Epithelial cell of proximal tubule (primary cell): ENCODE measurements around the gene BICDL2. TPM values are rescaled to one million over a fixed set of nuclear protein-coding genes. Genes with fewer than 3 reads are reported as not detected.

Experiments
- DNase-seq: peaks from one replicate; pipeline ENCODE4 v3.0.0-alpha.2; 2011; ENCODE audit warnings: low read depth
- H3K4me3 ChIP-seq: 2 replicates; pipeline ENCODE4 v1.5.1; 2011; ENCODE audit warnings: low read depth, mild to moderate bottlenecking, low read length
- total RNA-seq: library from RNA; depleted of rRNA; stranded (reverse); fragments of >200 nt; gene quantifications from 2 replicates; pipeline ENCODE4 v1.2.3, GENCODE V29; 2015
- TF ChIP-seq, protein P1 (sequence below): conservative IDR thresholded peaks from 2 replicates; pipeline ENCODE4 v1.5.1; 2012; ENCODE audit warnings: low read depth, mild to moderate bottlenecking, low read length

Gene BICDL2
- total RNA-seq, 1 donor from 2014 or later = 4.6 TPM

DNA sequence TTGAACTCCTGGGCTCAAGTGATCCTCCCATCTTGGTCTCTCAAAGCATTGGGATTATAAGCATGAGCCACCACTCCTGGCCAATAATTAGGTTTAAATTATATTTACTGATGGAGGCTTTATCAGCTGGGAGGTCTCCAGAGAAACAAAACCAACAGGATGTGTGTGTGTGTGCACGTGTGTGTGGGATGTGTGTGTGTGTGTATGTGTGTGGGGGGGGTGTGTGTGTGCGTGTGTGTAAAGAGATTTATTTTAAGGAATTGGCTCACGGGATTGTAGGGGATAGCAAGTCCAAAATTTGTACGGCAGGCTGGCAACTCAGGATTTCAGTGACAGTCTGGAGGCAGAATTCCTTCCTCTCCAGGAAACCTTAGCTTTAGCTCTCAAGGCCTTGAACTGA is 14.3 kb upstream of the BICDL2 start:
- TF ChIP-seq, protein P1, sequence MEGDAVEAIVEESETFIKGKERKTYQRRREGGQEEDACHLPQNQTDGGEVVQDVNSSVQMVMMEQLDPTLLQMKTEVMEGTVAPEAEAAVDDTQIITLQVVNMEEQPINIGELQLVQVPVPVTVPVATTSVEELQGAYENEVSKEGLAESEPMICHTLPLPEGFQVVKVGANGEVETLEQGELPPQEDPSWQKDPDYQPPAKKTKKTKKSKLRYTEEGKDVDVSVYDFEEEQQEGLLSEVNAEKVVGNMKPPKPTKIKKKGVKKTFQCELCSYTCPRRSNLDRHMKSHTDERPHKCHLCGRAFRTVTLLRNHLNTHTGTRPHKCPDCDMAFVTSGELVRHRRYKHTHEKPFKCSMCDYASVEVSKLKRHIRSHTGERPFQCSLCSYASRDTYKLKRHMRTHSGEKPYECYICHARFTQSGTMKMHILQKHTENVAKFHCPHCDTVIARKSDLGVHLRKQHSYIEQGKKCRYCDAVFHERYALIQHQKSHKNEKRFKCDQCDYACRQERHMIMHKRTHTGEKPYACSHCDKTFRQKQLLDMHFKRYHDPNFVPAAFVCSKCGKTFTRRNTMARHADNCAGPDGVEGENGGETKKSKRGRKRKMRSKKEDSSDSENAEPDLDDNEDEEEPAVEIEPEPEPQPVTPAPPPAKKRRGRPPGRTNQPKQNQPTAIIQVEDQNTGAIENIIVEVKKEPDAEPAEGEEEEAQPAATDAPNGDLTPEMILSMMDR = no peak
- no peak for DNase-seq
- H3K4me3 ChIP-seq = no peak overlapping the region

DNA sequence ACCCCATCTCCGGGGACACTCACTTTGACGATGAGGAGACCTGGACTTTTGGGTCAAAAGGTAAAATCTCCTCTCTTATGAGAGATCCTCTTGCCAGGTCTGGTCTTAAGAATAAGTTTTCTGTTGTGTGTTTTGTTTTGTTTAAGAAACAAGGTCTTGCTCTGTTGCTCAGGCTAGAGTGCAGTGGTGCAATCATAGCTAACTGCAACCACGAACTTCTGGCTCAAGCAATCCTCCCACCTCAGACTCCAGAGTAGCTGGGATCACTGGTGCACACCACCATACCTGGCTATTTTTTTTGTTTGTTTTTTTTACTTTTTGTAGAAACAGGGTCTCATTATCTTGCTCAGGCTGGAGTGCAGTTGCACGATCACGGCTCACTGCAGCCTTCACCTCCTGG is 13.7 kb upstream of the BICDL2 start:
- no peak for DNase-seq
- TF ChIP-seq, protein P1 = no peak
- H3K4me3 ChIP-seq = no peak overlapping the region

DNA sequence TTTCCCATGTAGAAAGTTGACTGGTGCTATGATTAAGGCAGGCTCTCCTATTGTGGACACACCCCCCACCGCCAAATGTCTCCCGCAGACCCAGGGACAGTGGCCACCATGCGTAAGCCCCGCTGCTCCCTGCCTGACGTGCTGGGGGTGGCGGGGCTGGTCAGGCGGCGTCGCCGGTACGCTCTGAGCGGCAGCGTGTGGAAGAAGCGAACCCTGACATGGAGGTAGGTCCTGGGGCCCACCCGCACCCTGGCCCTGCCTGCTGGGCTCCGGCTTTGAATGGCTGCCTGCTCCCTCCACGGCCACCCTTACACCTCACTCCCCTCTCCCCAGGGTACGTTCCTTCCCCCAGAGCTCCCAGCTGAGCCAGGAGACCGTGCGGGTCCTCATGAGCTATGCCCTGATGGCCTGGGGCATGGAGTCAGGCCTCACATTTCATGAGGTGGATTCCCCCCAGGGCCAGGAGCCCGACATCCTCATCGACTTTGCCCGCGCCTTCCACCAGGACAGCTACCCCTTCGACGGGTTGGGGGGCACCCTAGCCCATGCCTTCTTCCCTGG is 13.3 kb upstream of the BICDL2 start:
- H3K4me3 ChIP-seq = no peak overlapping the region
- DNase-seq = no peak
- TF ChIP-seq, protein P1 = no peak

DNA sequence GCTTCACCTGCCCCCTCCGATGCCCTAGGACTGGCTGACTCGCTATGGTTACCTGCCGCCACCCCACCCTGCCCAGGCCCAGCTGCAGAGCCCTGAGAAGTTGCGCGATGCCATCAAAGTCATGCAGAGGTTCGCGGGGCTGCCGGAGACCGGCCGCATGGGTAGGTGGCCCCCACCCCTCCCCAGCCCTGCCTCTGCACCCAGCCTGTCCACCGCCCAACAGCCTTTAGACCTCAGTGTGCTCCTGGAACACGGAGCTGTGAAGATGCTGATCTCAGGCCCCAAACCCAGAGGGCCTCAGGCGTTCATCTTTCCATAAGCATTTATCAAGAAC is 10.6 kb upstream of the BICDL2 start:
- TF ChIP-seq, protein P1 = no peak
- DNase-seq = no peak
- no peak overlapping the region for H3K4me3 ChIP-seq

DNA sequence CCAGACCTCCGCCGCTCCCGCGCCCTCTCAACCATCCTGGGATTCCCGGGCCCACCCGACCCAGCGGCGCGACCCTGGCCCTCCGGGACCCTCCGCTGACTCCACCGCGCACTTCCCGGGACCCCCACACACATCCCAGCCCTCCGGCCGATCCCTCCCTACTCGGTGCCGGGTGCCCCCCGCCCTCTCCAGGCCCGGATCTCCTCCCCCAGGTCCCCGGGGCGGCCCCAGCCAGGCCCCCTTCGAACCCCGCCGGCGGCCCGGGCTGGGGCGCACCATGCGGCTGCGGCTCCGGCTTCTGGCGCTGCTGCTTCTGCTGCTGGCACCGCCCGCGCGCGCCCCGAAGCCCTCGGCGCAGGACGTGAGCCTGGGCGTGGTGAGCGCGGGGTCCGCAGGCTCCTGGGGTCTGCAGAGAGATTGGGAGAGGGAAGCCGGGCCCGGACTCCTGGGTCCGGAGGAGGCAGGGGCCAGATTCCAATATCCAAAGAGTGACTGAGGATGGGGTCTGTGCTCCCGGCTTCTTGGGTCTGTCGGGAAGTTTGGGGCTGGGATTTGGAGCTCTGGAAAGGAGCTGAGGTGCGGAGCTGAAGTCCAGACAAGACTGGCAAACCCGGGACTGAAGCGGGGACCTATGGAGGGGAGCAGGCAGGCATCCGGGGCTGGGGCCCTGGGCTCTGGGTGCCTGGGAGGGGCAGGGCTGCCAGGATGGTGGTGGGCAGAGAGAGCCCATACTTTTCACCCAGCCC is 10.1 kb upstream of the BICDL2 start:
- no peak overlapping the region for H3K4me3 ChIP-seq
- no peak for DNase-seq
- TF ChIP-seq, protein P1 = no peak

DNA sequence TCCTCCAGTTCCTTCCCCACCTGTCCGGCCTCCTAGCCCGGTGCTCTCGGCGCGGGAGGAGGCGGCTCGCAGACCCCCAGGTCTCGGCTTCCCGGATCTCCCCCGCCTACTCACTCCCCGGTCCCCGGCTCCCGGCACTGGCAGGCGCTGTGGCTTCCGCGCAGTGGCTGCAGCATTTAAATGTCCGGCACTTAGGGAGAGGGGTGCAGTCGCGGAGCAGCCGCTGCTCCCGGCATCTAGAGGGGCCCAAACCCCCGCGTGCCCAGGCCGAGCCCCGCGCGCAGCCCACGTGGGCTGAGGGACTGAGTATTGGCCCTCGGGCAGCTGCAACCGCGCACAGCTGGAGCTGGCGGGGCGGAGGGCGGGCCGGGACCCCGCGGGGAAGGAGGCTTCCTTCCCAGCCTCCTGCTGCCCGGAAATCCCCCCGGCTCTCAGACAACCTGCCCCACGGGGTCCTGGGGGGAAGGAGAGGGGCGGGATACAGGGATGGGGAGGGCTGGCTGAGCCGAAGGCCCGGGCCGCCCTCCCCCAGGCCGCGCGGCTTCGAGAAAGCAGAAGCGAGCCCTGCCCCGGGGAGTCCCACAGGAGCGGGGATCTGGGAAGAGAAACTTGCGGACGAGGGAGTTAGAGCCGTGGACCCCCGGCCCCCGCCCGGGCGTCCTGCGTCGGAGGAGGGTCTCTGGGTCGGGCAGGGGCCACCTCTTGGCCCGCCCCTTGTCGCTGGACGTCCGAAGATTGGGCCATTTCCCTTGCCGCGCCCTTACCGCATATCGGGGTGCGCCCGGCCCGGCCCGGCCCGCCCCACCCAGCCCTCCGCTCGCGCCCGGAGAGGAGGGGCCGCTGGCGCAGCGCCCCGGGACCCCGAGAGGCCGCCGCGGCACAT is 9.3 kb upstream of the BICDL2 start, which contains the start of gene MMP25:
TSS of gene MMP25 (plus strand) at position 804 of the 883 bp plus-strand sequence. CDS start 357 bp downstream, outside the sequence.
- no peak for DNase-seq
- TF ChIP-seq, protein P1 = no peak
- H3K4me3 ChIP-seq = peak within 1 kb of the TSS; percentile 32
